Spleen (tissue), 11 donors: ENCODE results near the gene KRTAP24-1. TPM values are rescaled to one million over a fixed set of nuclear protein-coding genes. Genes with fewer than 3 reads are reported as not detected.

Experiments
- DNase-seq: peaks from one replicate; pipeline ENCODE4 v3.0.0-alpha.2; 2020
- H3K27ac ChIP-seq, 8 donors: fragments of 200-600 bp; sonication (generic) in 7 of 8; 1 replicate in 4 of 8; 2 replicates in 4 of 8; pipeline versions ENCODE4 v1.5.0 to v1.8.0; 2016 to 2021; ENCODE audit warnings: inconsistent platforms in 4 of 8, mild to moderate bottlenecking in 4 of 8, moderate library complexity in 1 of 8
- H3K27me3 ChIP-seq, 7 donors: fragments of 200-600 bp; sonication (generic) in 6 of 7; replicated peaks in 1 of 7; 1 replicate in 4 of 7; 2 replicates in 3 of 7; pipeline versions ENCODE4 v1.5.0 to v1.8.0; 2016 to 2021; ENCODE audit warnings: inconsistent platforms in 3 of 7, mild to moderate bottlenecking in 1 of 7
- H3K36me3 ChIP-seq, 6 donors: fragments of 200-600 bp; sonication (generic) in 5 of 6; 1 replicate in 4 of 6; 2 replicates in 2 of 6; pipeline versions ENCODE4 v1.5.0 to v1.8.0; 2016 to 2021; ENCODE audit warnings: inconsistent platforms in 2 of 6
- H3K4me1 ChIP-seq, 6 donors: fragments of 200-600 bp; sonication (generic) in 5 of 6; 1 replicate in 3 of 6; 2 replicates in 3 of 6; pipeline versions ENCODE4 v1.5.0 to v1.8.0; 2016 to 2021; ENCODE audit warnings: inconsistent platforms in 3 of 6
- H3K4me3 ChIP-seq, 8 donors: fragments of 200-600 bp; sonication (generic) in 7 of 8; 1 replicate in 4 of 8; 2 replicates in 4 of 8; pipeline versions ENCODE4 v1.5.0 to v1.8.0; 2016 to 2021; ENCODE audit warnings: inconsistent platforms in 4 of 8, mild to moderate bottlenecking in 4 of 8, moderate library complexity in 2 of 8
- H3K9me3 ChIP-seq, 8 donors: fragments of 200-600 bp; sonication (generic) in 7 of 8; 1 replicate in 4 of 8; 2 replicates in 4 of 8; pipeline versions ENCODE4 v1.5.0 to v1.8.0; 2016 to 2021; ENCODE audit warnings: inconsistent platforms in 4 of 8
- CTCF ChIP-seq, 11 experiments: fragments of 200-600 bp in 7 of 11; fragments of 450-650 bp in 4 of 11; sonication (generic) in 4 of 11; IDR thresholded peaks in 8 of 11; conservative IDR thresholded peaks in 3 of 11; 1 replicate in 7 of 11; 2 replicates in 4 of 11; pipeline versions ENCODE4 v1.4.0 to v1.8.0; 2016 to 2021; ENCODE audit warnings: antibody characterized with exemption in 11 of 11, inconsistent platforms in 4 of 11, mild to moderate bottlenecking in 1 of 11
- POLR2A ChIP-seq, 3 donors: fragments of 450-650 bp; IDR thresholded peaks; one replicate each; pipeline ENCODE4 v1.5.1; 2017; ENCODE audit warnings: antibody characterized with exemption in 3 of 3, mild to moderate bottlenecking in 1 of 3
- POLR2AphosphoS5 ChIP-seq, 3 donors: sonication (generic); formaldehyde crosslinking; IDR thresholded peaks; one replicate each; pipeline ENCODE4 v1.5.1; 2017; ENCODE audit warnings: antibody characterized with exemption in 3 of 3
- WGBS, 5 donors: extraction: QIAGEN DNeasy Blood & Tissue Kit in 3 of 5; methylation state at CpG; one replicate each; pipeline versions ENCODE4 v1.1.5 to v1.1.7; 2013 to 2018; 5-methylcytosine and 5-hydroxymethylcytosine counted together
- intact Hi-C: fragments of 100-400 bp; cut with DNase I; formaldehyde crosslinking; loops from one replicate; pipeline ENCODE4 v1.15.0; 2023; ENCODE audit warnings: low total_unique reads
- polyA plus RNA-seq, 3 donors: library from polyadenylated mRNA; stranded (reverse); fragments of 200-250 nt; gene quantifications; one replicate each; pipeline ENCODE4 v1.2.1, GENCODE V29; 2013
- total RNA-seq, 7 donors: library from RNA; depleted of rRNA in 3 of 7; stranded (reverse); fragments of >200 nt in 3 of 7; fragmentation: NEBNext Ultra II Directional in 4 of 7; extraction: Animal tissue kit (Norgen Biotek cat#: 25700) in 4 of 7; gene quantifications; one replicate each; pipeline versions ENCODE4 v1.1.0 to v1.2.1, GENCODE V29; 2016 to 2021
- donor health status: healthy with polysubstance abuse.
- donor health status: DM: no; HTN: no; CAD: no; lungs with moderate emphysema.
- donor health status: DM: no; HTN: no; CAD: no.
- donor health status: Bipolar disorder and iron deficiency.
- donor health status: healthy.
- donor health status: DM: no; HTN: no; CAD: no.
- donor health status: DM: yes; HTN: yes; CAD: no.

Gene KRTAP24-1
- total and polyA plus RNA-seq, 10 donors: not detected

GRCh38 chr21:30271611-30272010, 11.1 kb downstream of the KRTAP24-1 start:
- Histone ChIP-seq H3K4me1 (no peaks in the 10 kb centered on the region), H3K27me3 (no peaks in the 10 kb centered on the region), H3K4me3 (no peak overlapping the region), H3K9me3 (peaks cover 0 to under 1% (median 0%) of the 10 kb centered on the region in 8 donors), H3K27ac (no peak overlapping the region), H3K36me3 (no peaks in the 10 kb centered on the region)
- TF ChIP-seq CTCF (IDR thresholded peaks at IDR 0.05 in 8 of 11, conservative IDR thresholded peaks at IDR 0.05 in 3 of 11) (no peak), POLR2AphosphoS5 (IDR thresholded peaks at IDR 0.05) (no peak), POLR2A (IDR thresholded peaks at IDR 0.05) (no peak)
- WGBS, 5 donors: 76 to 89% (median 87%) methylated on average over 1 of the region's 1 CpG
- no peak for DNase-seq
- intact Hi-C loops: no loop called here

- peaks cover 0 to 5% (median under 1%) of the 10 kb centered on the region in 8 donors for H3K9me3 ChIP-seq
- no peaks in the 10 kb centered on the region for H3K36me3 ChIP-seq
- WGBS, 5 donors: 67 to 84% (median 71%) methylated on average over 5 of the region's 5 CpGs
- TF ChIP-seq CTCF (IDR thresholded peaks at IDR 0.05 in 8 of 11, conservative IDR thresholded peaks at IDR 0.05 in 3 of 11) (no peak), POLR2AphosphoS5 (IDR thresholded peaks at IDR 0.05) (no peak), POLR2A (IDR thresholded peaks at IDR 0.05) (no peak)
- no peak overlapping the region for H3K27ac ChIP-seq
- no peaks in the 10 kb centered on the region for H3K27me3 ChIP-seq
- intact Hi-C loops: no loop called here
- no peak overlapping the region for H3K4me3 ChIP-seq
- DNase-seq: no peak
- H3K4me1 ChIP-seq: no peaks in the 10 kb centered on the region
Observed at GRCh38 chr21:30271156-30271555, 11.6 kb downstream of the KRTAP24-1 start.

GRCh38 chr21:30269803-30270530, 12.8 kb downstream of the KRTAP24-1 start:
- Histone ChIP-seq H3K27ac (no peak overlapping the region), H3K4me1 (no peaks in the 10 kb centered on the region), H3K27me3 (no peaks in the 10 kb centered on the region), H3K36me3 (no peaks in the 10 kb centered on the region), H3K9me3 (peaks cover 0 to 12% (median 4%) of the 10 kb centered on the region in 8 donors), H3K4me3 (no peak overlapping the region)
- intact Hi-C loops: no loop called here
- no peak for TF ChIP-seq POLR2A (IDR thresholded peaks at IDR 0.05)
- no peak for TF ChIP-seq POLR2AphosphoS5 (IDR thresholded peaks at IDR 0.05)
- no peak for TF ChIP-seq CTCF (IDR thresholded peaks at IDR 0.05 in 8 of 11, conservative IDR thresholded peaks at IDR 0.05 in 3 of 11)
- no peak for DNase-seq
- 50 to 64% (median 57%) methylated on average over 3 of the region's 3 CpGs for WGBS, 5 donors

GRCh38 chr21:30268608-30269197, 14.0 kb downstream of the KRTAP24-1 start:
- 68 to 79% (median 71%) methylated on average over 5 of the region's 5 CpGs for WGBS, 5 donors
- no peak for DNase-seq

More at GRCh38 chr21:30268608-30269197, 14.0 kb downstream of the KRTAP24-1 start:
- Histone ChIP-seq H3K27me3 (no peaks in the 10 kb centered on the region), H3K4me1 (no peaks in the 10 kb centered on the region), H3K36me3 (no peaks in the 10 kb centered on the region), H3K4me3 (no peak overlapping the region), H3K27ac (no peak overlapping the region), H3K9me3 (peaks cover 0 to 16% (median 4%) of the 10 kb centered on the region in 8 donors)
- TF ChIP-seq POLR2A (IDR thresholded peaks at IDR 0.05) (no peak), POLR2AphosphoS5 (IDR thresholded peaks at IDR 0.05) (no peak), CTCF (IDR thresholded peaks at IDR 0.05 in 8 of 11, conservative IDR thresholded peaks at IDR 0.05 in 3 of 11) (no peak)
- intact Hi-C loops: no loop called here
